Activated CD8-positive, alpha-beta T cell treated with anti-CD3 and anti-CD28 coated beads for 36 hours (primary cell): ENCODE measurements around the gene RNLS. TPM values are rescaled to one million over a fixed set of nuclear protein-coding genes. Genes with fewer than 3 reads are reported as not detected.

Experiments used
- ATAC-seq: fragments of 200-7000 bp; cut with Tn5 transposase; one replicate; pipeline ENCODE4 v1.10.0; 2021; ENCODE audit warnings: mild to moderate bottlenecking, moderate library complexity
- CTCF ChIA-PET: fragments of 350-600 bp; sonication (Branson Sonifier 250); formaldehyde crosslinking; loops from one replicate; lab custom pipeline; 2021; ENCODE audit warnings: antibody characterized with exemption; lab: Charles Lee
- POLR2A ChIA-PET: fragments of 350-600 bp; sonication (Branson Sonifier 250); formaldehyde crosslinking; loops from one replicate; lab custom pipeline; 2021; ENCODE audit warnings: antibody characterized with exemption; lab: Charles Lee
- DNase-seq: peaks from one replicate; pipeline ENCODE4 v3.0.0-alpha.2; 2020
- H3K27ac Mint-ChIP-seq: one replicate; pipeline ENCODE4 v1.8.0; 2021; ENCODE audit warnings: mild to moderate bottlenecking, mixed read lengths
- H3K27me3 Mint-ChIP-seq: one replicate; pipeline ENCODE4 v1.8.0; 2021; ENCODE audit warnings: mixed read lengths
- H3K36me3 Mint-ChIP-seq: one replicate; pipeline ENCODE4 v1.8.0; 2021; ENCODE audit warnings: low read depth, mixed read lengths
- H3K4me1 Mint-ChIP-seq: one replicate; pipeline ENCODE4 v1.8.0; 2021; ENCODE audit warnings: low read depth, mixed read lengths
- H3K4me3 Mint-ChIP-seq: one replicate; pipeline ENCODE4 v1.8.0; 2021; ENCODE audit warnings: mild to moderate bottlenecking, moderate library complexity, mixed read lengths
- H3K9me3 Mint-ChIP-seq: one replicate; pipeline ENCODE4 v1.8.0; 2021; ENCODE audit warnings: mixed read lengths
- CTCF ChIP-seq: fragments of 200-600 bp; IDR thresholded peaks from one replicate; pipeline ENCODE4 v1.8.0; 2022; ENCODE audit warnings: antibody characterized with exemption, mild to moderate bottlenecking
- intact Hi-C: fragments of 100-400 bp; cut with micrococcal nuclease; formaldehyde crosslinking; loops from one replicate; pipeline ENCODE4 v1.10.0; 2022
- total RNA-seq, 2 experiments: library from RNA; stranded (reverse); gene quantifications; one replicate each; pipeline ENCODE4 v1.2.3, GENCODE V29; 2021

Gene RNLS
- total RNA-seq, 2 experiments from 2014 or later: 4.5 TPM

- no peak for TF ChIP-seq CTCF
- DNase-seq: no peak
- H3K36me3 Mint-ChIP-seq: peaks cover 3% of the 10 kb centered on the region
- H3K27ac Mint-ChIP-seq: no peak overlapping the region
- CTCF ChIA-PET: no interaction called here
- intact Hi-C loops: no loop called here
- H3K27me3 Mint-ChIP-seq: no peaks in the 10 kb centered on the region
- H3K4me1 Mint-ChIP-seq: peaks cover 14% of the 10 kb centered on the region
- ATAC-seq: no peak
- H3K4me3 Mint-ChIP-seq: no peak overlapping the region
- POLR2A ChIA-PET: interaction anchor here (0.6 kb wide), 1 partner anchor 533 kb away, joined by 3 read pairs; no protein-coding TSS in a partner anchor
- peaks cover 5% of the 10 kb centered on the region for H3K9me3 Mint-ChIP-seq
Measured at GRCh38 chr10:88379575-88379974, 203.5 kb downstream of the RNLS start.

- POLR2A ChIA-PET: interaction anchor here (1.1 kb wide), 1 partner anchor 15 kb away, joined by 3 read pairs; no protein-coding TSS in a partner anchor
Measured at GRCh38 chr10:88377510-88377909, 205.6 kb downstream of the RNLS start.

DNA sequence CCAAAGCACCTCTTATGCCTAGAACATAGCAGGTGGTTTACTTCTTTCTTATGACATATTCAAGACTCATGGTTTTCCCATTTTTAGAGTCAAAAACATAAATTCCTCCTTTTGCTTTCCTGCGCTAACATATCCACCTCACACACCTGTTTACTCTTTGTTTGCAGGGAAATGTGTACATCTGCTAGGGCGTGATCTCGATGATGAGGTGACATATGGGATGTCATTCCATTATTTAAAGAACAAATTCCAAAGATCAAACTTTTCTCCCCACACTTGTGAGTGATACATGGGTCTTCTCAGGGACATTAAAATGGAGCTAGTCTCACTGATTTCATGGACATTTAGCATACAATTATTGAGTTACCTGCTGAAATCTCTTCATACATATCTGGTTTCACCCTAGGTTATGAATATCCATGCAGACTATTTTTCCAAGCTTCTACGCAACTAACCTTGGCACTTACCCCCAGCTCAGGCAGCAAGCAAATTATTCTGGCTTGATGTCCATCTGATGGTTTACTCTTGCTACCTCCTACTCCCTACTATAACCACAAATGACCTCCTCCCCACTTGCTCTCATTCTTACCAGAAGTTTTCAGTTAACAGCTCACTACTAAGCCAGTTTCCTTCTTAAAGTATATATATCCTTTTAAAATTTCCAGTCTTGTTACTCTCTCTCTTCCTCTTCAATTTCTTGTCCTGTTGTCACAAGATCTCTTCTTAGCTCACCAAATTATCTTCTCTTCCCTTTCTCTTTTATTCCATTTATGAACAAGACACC, 208.5 kb downstream of the RNLS start:
- peaks cover 5% of the 10 kb centered on the region for H3K4me1 Mint-ChIP-seq
- H3K36me3 Mint-ChIP-seq: no peaks in the 10 kb centered on the region
- no peaks in the 10 kb centered on the region for H3K9me3 Mint-ChIP-seq
- H3K27me3 Mint-ChIP-seq: no peaks in the 10 kb centered on the region
- intact Hi-C loops: no loop called here
- POLR2A ChIA-PET: no interaction called here
- TF ChIP-seq CTCF: no peak
- ATAC-seq (no peak), DNase-seq (no peak)
- H3K4me3 Mint-ChIP-seq: no peak overlapping the region
- no peak overlapping the region for H3K27ac Mint-ChIP-seq
- CTCF ChIA-PET: interaction anchor here (5.8 kb wide), 1 partner anchor 15 kb away, joined by 28 read pairs; no protein-coding TSS in a partner anchor

More at GRCh38 chr10:88377510-88377909, 205.6 kb downstream of the RNLS start:
- CTCF ChIA-PET: interaction anchor here (0.8 to 5.8 kb wide), 3 partner anchors 9 to 31 kb away, joined by 3 to 28 read pairs (median 4); no protein-coding TSS in a partner anchor
- ATAC-seq (no peak), DNase-seq (no peak)
- Mint-ChIP-seq H3K4me3 (no peak overlapping the region), H3K36me3 (no peaks in the 10 kb centered on the region), H3K4me1 (peaks cover 5% of the 10 kb centered on the region), H3K27me3 (no peaks in the 10 kb centered on the region), H3K27ac (no peak overlapping the region), H3K9me3 (no peaks in the 10 kb centered on the region)
- intact Hi-C loops: no loop called here
- no peak for TF ChIP-seq CTCF

DNA sequence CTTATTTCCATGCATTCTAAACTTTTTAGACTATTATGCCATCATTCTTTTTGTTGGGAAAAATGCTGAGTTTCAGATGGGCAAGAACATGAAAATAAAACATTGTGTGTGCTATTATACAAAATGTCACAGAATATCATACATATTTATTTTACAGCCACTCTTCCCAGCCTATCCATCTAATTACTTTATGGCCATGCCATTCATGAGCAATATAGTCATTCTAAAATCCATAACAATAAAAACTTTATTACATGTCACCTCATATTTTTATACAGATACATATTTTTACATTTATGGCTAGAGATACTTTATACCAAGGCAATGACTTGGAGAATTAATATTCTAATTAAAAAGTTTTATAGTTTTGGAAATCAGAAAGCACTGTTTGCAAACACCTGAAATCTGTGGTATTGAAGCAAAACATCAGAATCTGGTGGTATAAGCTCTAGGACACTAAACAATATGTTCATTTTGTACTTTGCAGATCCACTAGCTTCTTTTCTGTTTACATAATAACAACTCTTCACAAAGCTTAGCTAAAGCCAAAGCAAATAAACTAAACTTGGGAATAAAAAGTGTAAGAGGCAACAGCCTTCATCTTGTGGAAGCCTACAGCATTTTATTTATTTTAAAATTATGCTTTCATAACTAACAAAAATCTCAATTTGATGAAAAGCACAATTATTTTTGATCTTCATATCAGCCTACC, 210.1 kb downstream of the RNLS start:
- CTCF ChIA-PET: interaction anchor here (1.0 to 5.8 kb wide), 2 partner anchors 16 to 180 kb away, joined by 3 to 28 read pairs; no protein-coding TSS in a partner anchor
- H3K4me1 Mint-ChIP-seq: peaks cover 5% of the 10 kb centered on the region

More for the DNA sequence above, 210.1 kb downstream of the RNLS start:
- TF ChIP-seq CTCF: no peak
- Mint-ChIP-seq H3K36me3 (no peaks in the 10 kb centered on the region), H3K4me3 (no peak overlapping the region), H3K27ac (no peak overlapping the region), H3K27me3 (no peaks in the 10 kb centered on the region), H3K9me3 (no peaks in the 10 kb centered on the region)
- no peak for DNase-seq
- POLR2A ChIA-PET: no interaction called here
- no peak for ATAC-seq
- intact Hi-C loops: no loop called here
